Posterior vena cava (tissue), 2 donors: ENCODE data around the gene TCF3. TPM values are rescaled to one million over a fixed set of nuclear protein-coding genes. Genes with fewer than 3 reads are reported as not detected.

Experiments
- DNase-seq: peaks from one replicate; pipeline ENCODE4 v3.0.0-alpha.2; 2020; ENCODE audit warnings: low spot score
- intact Hi-C, 2 donors: fragments of 100-400 bp; cut with DNase I; formaldehyde crosslinking; loops; one replicate each; pipeline versions ENCODE4 v1.14.1 to v1.14.2; 2022 to 2023
- total RNA-seq, 2 donors: library from RNA; stranded (reverse); fragmentation: NEBNext Ultra II Directional; extraction: Animal tissue kit (Norgen Biotek cat#: 25700); gene quantifications; one replicate each; pipeline ENCODE4 v1.2.1, GENCODE V29; 2021
- donor health status: DM: yes; HTN: yes; CAD: no.
- donor health status: DM: yes; HTN: yes; CAD: no.

The TCF3 gene
- total RNA-seq, 2 donors from 2014 or later: 26.2 to 36.4 TPM

- no peak for DNase-seq
- intact Hi-C loops: no loop called here
Measured at GRCh38 chr19:1619094-1619439, 33.3 kb downstream of the TCF3 start.

- intact Hi-C loops: no loop called here
- DNase-seq: no peak
Measured at GRCh38 chr19:1618157-1619093, 34.0 kb downstream of the TCF3 start.

DNA sequence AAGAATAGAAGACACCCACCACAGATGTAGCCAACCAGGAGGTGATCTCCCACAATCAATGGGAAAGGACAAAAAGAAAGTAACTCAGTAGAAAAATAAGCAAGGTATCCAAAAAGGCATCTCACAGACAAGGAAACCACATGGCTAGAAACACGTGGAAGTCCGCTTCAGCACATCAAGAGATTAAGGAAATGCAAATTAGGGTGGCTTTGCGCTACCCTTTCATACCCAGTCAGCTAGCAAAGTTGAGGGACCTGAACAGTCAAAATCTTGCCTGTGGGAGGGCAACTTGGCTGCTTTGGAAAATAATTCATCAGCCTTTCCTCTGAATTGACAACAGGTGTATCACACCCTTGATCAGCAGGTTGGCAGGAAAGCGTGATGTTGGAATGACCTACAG is 35.5 kb downstream of the TCF3 start:
- intact Hi-C loops: no loop called here
- DNase-seq: no peak

- intact Hi-C loops: no loop called here
- no peak for DNase-seq
Measured at GRCh38 chr19:1616396-1616795, 36.0 kb downstream of the TCF3 start.

- intact Hi-C loops: no loop called here
- no peak for DNase-seq
Measured at GRCh38 chr19:1615156-1615765, 37.2 kb downstream of the TCF3 start.

- intact Hi-C loops: no loop called here
- no peak for DNase-seq
Measured at GRCh38 chr19:1613808-1614570, 38.4 kb downstream of the TCF3 start.

- DNase-seq: no peak
- intact Hi-C loops: no loop called here
Measured at GRCh38 chr19:1613146-1613545, 39.3 kb downstream of the TCF3 start.

DNA sequence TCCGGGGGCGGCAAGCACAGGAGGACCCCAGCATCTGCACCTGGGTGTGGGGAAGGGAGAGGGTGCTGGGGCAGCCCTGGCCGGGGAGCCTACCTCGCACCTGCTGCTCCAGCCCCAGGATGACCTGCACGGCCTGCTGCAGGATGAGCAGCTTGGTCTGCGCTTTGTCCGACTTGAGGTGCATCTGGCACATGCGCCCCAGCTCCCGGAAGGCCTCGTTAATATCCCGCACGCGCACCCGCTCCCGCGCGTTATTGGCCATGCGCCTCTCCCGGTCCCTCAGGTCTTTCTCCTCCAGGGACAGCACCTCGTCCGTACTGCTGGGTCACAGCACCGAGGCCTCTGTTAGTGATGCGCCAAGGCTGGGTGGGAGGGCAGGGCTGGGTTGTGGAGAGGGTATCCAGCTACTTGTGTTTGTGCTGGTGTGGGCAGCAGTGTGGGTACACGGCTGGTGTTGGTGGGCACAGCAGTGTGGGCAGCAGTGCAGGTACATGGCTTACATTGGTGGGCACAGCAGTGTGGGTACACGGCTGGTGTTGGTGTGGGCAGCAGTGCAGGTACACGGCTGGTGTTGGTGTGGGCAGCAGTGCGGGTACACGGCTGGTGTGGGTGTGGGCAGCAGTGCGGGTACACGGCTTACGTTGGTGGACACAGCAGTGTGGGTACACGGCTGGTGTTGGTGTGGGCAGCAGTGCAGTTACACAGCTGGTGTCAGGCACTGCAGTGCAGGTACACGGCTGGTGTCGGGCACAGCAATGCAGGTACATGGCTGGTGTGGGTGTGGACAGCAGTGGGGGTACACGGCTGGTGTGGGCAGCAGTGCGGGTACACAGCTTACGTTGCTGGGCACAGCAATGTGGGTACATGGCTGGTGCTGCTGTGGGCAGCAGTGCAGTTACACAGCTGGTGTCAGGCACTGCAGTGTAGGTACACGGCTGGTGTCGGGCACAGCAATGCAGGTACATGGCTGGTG is 40.0 kb downstream of the TCF3 start:
- intact Hi-C loops: no loop called here
- DNase-seq: no peak

DNA sequence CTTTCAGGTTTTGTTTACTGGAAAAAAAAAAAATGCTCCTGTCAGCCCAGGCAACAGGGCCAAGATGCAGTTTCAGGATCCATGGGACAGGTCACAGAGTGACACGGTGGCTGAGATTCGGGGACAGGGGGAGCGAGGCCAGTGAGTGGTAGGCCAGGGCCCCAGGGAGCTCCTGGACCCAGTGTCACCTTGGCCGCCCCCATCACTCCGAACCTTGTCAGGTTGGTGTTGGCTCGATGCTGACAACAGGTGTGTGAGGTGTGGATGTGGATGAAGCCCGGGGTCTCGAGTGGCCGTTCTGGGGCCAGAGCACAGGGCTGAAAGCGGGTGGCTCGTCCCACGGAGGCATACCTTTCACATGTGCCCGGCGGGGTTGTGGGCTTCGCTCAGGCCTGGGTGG is 41.1 kb downstream of the TCF3 start:
- intact Hi-C loops: no loop called here
- DNase-seq: no peak

DNA sequence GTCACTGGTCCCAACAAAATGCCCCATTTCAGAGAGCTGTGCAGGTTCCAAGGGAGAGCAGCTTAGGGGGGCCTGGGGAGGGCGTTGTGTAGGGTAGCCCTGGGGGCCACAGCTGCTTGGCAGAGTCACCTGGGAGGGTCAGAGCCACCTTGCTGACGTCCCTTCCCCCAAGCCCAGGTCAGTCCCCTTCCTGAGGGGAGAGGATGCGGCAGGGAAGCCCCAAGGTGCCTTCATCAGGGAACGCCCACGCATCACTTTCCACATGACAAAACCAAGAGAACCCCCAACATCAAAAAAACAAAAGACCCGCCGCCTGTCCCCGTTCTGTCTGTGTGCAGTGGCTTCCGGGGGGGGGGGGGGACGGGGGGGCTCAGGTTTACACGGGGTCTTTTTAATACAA is 41.8 kb downstream of the TCF3 start:
- DNase-seq: no peak
- intact Hi-C loops: no loop called here

DNA sequence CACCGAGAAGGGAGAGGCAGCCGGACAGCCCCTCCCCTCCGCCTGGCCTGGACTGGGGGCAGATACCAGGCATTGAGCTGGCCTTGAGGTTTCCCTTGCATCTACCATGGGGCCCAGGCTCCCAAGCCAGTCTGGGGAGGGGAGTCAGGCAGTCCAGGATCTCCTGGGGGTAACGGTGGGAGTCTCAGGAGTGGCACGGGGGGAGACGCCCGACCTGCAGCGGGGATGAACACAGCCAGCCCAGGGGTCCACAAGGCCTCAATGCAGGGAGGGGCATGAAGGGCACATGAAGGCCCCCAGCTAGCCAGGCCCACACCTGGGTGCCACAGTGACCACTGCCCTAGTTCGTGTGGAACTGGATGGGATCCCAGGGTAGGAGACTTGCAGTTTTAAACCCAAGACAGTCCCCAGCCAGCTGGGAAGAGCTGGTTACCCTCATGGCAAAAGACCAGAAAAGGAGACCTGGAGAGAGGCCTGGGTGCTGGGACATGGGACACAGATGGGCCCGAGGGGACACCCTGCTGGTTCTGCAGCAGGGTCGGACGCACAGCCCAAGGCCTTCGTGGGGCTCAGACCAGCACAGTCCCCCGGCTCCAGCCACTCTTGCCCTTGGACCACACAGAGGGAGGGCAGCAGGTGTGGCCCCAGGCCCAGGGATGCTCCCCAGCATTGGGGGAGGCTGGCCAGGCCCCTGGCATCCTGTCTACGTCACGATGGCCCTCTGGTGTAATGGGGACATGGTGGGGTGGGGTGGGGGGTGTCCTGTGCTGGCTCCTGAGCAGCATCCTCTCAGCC is 42.5 kb downstream of the TCF3 start:
- DNase-seq: no peak
- intact Hi-C loops: loop anchor here in 1 of 2 donors (2.0 kb wide), 1 partner anchor 35 kb away; no protein-coding TSS in a partner anchor

- intact Hi-C loops: loop anchor here in 1 of 2 donors (2.0 kb wide), 1 partner anchor 36 kb away; no protein-coding TSS in a partner anchor
- DNase-seq: no peak
Measured at GRCh38 chr19:1609103-1609396, 43.4 kb downstream of the TCF3 start.

DNA sequence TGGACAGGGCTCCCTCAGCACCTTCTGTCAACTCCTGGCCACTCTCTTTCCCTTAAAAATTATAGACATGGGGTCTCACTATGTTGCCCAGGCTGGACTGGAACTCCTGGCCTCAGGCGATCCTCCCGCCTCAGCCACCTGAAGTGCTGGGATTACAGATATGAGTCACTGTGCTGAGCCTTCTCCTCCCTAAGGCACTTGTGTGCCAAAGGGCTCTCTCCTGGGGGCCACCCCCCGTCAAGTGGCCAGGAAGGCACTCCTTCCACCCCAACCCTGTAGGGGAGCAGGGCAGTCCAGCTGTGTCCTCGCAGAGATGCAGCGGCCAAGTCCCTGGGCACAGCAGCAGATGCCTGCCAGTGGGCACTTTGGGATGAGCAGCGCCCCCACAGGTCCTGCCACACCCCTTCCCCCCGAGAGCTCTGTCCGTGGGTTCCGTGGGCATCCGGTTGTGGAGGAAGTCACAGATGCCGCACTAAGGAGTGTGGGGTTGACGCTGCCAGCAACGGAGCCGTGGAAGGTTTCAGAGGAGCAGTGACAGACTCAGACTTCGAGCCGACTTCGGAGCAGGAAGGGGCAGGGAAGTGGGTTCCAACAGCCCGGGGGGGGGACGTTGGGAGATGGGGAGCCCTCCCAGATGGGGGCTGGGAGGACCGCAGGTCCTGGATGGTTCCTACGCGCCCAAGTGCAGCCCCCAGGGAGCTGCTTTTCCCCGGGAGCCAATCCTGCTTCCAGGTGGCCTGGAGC is 43.9 kb downstream of the TCF3 start:
- DNase-seq: no peak
- intact Hi-C loops: loop anchor here in 1 of 2 donors (2.0 kb wide), 1 partner anchor 36 kb away; no protein-coding TSS in a partner anchor

DNA sequence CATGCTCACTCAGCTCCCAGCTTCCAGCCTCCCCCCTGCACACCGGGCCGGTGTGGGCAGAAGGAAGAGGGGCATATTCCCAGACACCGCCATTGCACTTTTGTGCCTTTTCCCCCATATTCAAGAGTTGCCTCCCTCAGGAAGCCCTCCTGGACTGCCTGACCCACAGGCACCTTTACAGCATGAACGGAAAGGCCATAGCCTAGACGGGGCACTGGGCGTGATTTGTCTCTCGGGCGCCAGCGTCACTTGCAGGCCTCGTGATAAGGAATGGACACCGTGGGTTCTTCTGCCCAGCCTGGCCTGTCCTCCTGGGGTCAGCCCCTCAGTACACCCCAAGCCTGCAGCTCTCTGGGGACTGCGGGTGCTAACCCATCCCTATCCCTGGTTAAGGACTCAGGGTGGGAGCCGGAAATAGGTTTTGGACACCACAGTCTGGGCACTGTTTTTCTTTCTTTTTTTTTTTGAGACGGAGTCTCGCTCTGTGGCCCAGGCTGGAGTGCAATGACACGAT is 46.2 kb downstream of the TCF3 start:
- no peak for DNase-seq
- intact Hi-C loops: no loop called here

DNA sequence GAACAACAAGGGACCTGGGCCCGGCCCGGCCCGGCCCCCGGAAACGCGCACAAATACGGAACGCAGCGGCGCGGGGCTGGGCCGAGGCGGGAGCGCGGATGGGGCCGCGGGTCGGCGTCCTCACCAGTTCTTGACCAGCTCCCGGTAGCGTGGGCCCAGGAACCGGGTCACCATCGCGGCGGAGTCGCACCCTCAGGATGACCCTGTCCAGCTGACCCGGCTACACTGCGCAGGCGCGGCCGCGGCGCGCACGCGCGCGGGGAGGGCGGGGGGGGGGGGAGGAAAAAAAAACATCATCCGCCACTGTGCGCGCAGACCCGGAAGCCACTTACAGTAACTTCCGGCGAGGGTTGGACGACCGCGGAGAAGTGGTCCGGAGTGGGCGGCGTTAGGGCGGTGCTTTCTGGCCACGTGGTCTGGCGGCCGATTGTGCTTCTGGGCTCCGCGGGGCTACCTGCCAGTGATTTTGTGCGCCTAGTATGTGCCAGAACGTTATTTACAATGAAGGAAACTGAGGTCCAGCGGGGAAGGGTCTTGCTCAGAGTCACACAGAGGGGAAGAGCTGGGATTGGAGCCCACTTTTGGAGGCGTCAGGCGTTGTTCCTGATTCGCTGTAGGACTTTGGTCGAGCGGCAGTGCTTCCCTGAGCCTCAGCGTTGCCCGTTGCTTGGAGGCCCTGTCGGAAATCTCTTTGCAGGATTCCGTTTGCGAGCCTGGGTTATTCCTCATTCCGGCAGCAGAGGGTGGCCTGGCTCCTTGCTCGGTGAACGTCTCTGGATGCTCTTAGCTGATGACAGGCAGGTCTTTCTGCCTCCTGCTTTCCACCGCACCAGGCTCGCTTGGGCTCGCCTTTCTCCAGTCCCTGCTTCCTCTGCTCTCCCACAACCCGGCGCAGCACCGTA is 46.9 kb downstream of the TCF3 start, which contains the start of gene UQCR11:
Gene UQCR11 (minus strand): TSS at position 227 of the 902 bp plus-strand sequence. CDS start 53 bp downstream, at position 174.
- peak; percentile 98 for DNase-seq
- intact Hi-C loops: no loop called here

- intact Hi-C loops: no loop called here
- no peak for DNase-seq
Measured at GRCh38 chr19:1602091-1602707, 50.2 kb downstream of the TCF3 start.
